GM23338 (cell line): ENCODE measurements around the gene COL1A2. TPM values are rescaled to one million over a fixed set of nuclear protein-coding genes. Genes with fewer than 3 reads are reported as not detected.
A peak's percentile ranks its signal among the peaks of the same experiment; 100 is the strongest.

Experiments used
- ATAC-seq: fragments of 200-7000 bp; cut with Tn5 transposase; 3 replicates; pipeline ENCODE4 v1.9.1; 2020
- DNase-seq: peaks from one replicate; pipeline ENCODE4 v3.0.0-alpha.2; 2015; ENCODE audit warnings: low spot score
- H2AFZ ChIP-seq: fragments of 200-600 bp; sonication (generic); 2 replicates; pipeline ENCODE4 v1.8.0; 2016; ENCODE audit warnings: antibody characterized with exemption, mild to moderate bottlenecking, moderate library complexity
- H3F3A ChIP-seq: fragments of 200-600 bp; sonication (generic); replicated peaks from 2 replicates; pipeline ENCODE4 v1.8.0; 2017; ENCODE audit warnings: antibody characterized with exemption, mixed run types, low read depth
- H3K27ac ChIP-seq: fragments of 200-600 bp; sonication (generic); 2 replicates; pipeline ENCODE4 v1.6.1; 2016; ENCODE audit warnings: low read depth
- H3K27me3 ChIP-seq: fragments of 200-600 bp; sonication (generic); 2 replicates; pipeline ENCODE4 v1.8.0; 2016; ENCODE audit warnings: mild to moderate bottlenecking, mixed run types, moderate library complexity; ENCODE audit not compliant: insufficient read depth
- H3K36me3 ChIP-seq: fragments of 200-600 bp; sonication (generic); 2 replicates; pipeline ENCODE4 v1.8.0; 2016; ENCODE audit warnings: mild to moderate bottlenecking; ENCODE audit not compliant: insufficient read depth
- H3K4me1 ChIP-seq: fragments of 200-600 bp; sonication (generic); 2 replicates; pipeline ENCODE4 v1.8.0; 2016; ENCODE audit warnings: mild to moderate bottlenecking, moderate library complexity; ENCODE audit not compliant: insufficient read depth
- H3K4me2 ChIP-seq: fragments of 200-600 bp; sonication (generic); 2 replicates; pipeline ENCODE4 v1.7.1; 2017; ENCODE audit warnings: mixed run types
- H3K4me3 ChIP-seq: fragments of 200-600 bp; sonication (generic); 2 replicates; pipeline ENCODE4 v1.6.1; 2016; ENCODE audit warnings: mixed run types
- H3K79me2 ChIP-seq: fragments of 200-600 bp; sonication (generic); replicated peaks from 2 replicates; pipeline ENCODE4 v1.8.0; 2017; ENCODE audit warnings: mild to moderate bottlenecking; ENCODE audit not compliant: insufficient read depth
- H3K9me2 ChIP-seq: fragments of 200-600 bp; sonication (generic); 2 replicates; pipeline ENCODE4 v1.8.0; 2017; ENCODE audit not compliant: insufficient read depth
- H4K20me1 ChIP-seq: fragments of 200-600 bp; sonication (generic); replicated peaks from 2 replicates; pipeline ENCODE4 v1.8.0; 2017; ENCODE audit warnings: mild to moderate bottlenecking; ENCODE audit not compliant: insufficient read depth
- H3K27ac Mint-ChIP-seq: 2 replicates; pipeline ENCODE4 v1.8.0; 2020; ENCODE audit warnings: inconsistent platforms, mild to moderate bottlenecking, moderate library complexity, mixed read lengths
- H3K27me3 Mint-ChIP-seq: 3 replicates; pipeline ENCODE4 v1.8.0; 2022; ENCODE audit warnings: low read depth, mild to moderate bottlenecking, moderate library complexity, mixed read lengths, inconsistent platforms; ENCODE audit not compliant: insufficient read depth, poor library complexity
- H3K36me3 Mint-ChIP-seq: 3 replicates; pipeline ENCODE4 v1.8.0; 2021; ENCODE audit warnings: low read depth, mild to moderate bottlenecking, inconsistent platforms, moderate library complexity, mixed read lengths
- H3K4me1 Mint-ChIP-seq: 3 replicates; pipeline ENCODE4 v1.8.0; 2020; ENCODE audit warnings: mild to moderate bottlenecking, inconsistent platforms, mixed read lengths
- H3K4me3 Mint-ChIP-seq: 3 replicates; pipeline ENCODE4 v1.8.0; 2021; ENCODE audit warnings: moderate library complexity, mild to moderate bottlenecking, inconsistent platforms, mixed read lengths
- H3K9me3 Mint-ChIP-seq: 3 replicates; pipeline ENCODE4 v1.8.0; 2020; ENCODE audit warnings: moderate library complexity, mild to moderate bottlenecking, inconsistent platforms, mixed read lengths
- CREB1 ChIP-seq: fragments of 250-450 bp; sonication (Bioruptor Pico); IDR thresholded peaks from 2 replicates; pipeline ENCODE4 v1.5.0; 2020; ENCODE audit warnings: low read depth, mild to moderate bottlenecking, moderate library complexity
- ETS1 ChIP-seq: IDR thresholded peaks from 2 replicates; pipeline ENCODE4 v1.6.1; 2016; ENCODE audit warnings: antibody characterized with exemption
- EZH2 ChIP-seq: fragments of 200-600 bp; sonication (generic); IDR thresholded peaks from one replicate; pipeline ENCODE4 v1.8.0; 2017; ENCODE audit warnings: antibody characterized with exemption, mild to moderate bottlenecking, low read depth; ENCODE audit not compliant: unreplicated experiment
- EZH2phosphoT487 ChIP-seq: fragments of 200-600 bp; sonication (generic); IDR thresholded peaks from one replicate; pipeline ENCODE4 v1.8.1; 2018; ENCODE audit warnings: antibody characterized with exemption; ENCODE audit not compliant: unreplicated experiment
- JUNB ChIP-seq: IDR thresholded peaks from one replicate; pipeline ENCODE4 v1.6.1; 2016; ENCODE audit warnings: antibody characterized with exemption; ENCODE audit not compliant: unreplicated experiment
- POLR2AphosphoS5 ChIP-seq: IDR thresholded peaks from 2 replicates; pipeline ENCODE4 v1.6.1; 2016; ENCODE audit warnings: antibody characterized with exemption, low read depth
- STAT1 ChIP-seq: IDR thresholded peaks from one replicate; pipeline ENCODE4 v1.6.1; 2016; ENCODE audit warnings: antibody characterized with exemption; ENCODE audit not compliant: unreplicated experiment
- ZNF114 ChIP-seq: fragments of 250-450 bp; sonication (Bioruptor Pico); IDR thresholded peaks from 2 replicates; pipeline ENCODE4 v1.5.0; 2020; ENCODE audit warnings: mild to moderate bottlenecking, moderate library complexity
- ZNF331 ChIP-seq: fragments of 250-450 bp; sonication (Bioruptor Pico); IDR thresholded peaks from 2 replicates; pipeline ENCODE4 v1.5.0; 2020; ENCODE audit warnings: low read depth, mild to moderate bottlenecking, moderate library complexity
- polyA plus RNA-seq: library from polyadenylated mRNA; unstranded; fragments of >200 nt; fragmentation: Nextera tagmentation; extraction: Ambion mirVana; gene quantifications from 2 replicates; pipeline ENCODE4 v1.2.1, GENCODE V29; 2016
- total RNA-seq: library from RNA; depleted of rRNA; stranded (reverse); fragments of >200 nt; shearing (Covaris generic); gene quantifications from 2 replicates; pipeline ENCODE4 v1.2.3, GENCODE V29; 2014

Gene COL1A2
- total and polyA plus RNA-seq, 2 experiments from 2014 or later: 32.0 to 67.0 TPM

GRCh38 chr7:94357076-94357475 lies 37.6 kb upstream of the COL1A2 start:
- no peak for ATAC-seq
- Histone ChIP-seq H3K27ac (no peak overlapping the region), H3K27me3 (no peaks in the 10 kb centered on the region), H3K36me3 (no peaks in the 10 kb centered on the region), H4K20me1 (no peaks in the 10 kb centered on the region), H3K79me2 (no peaks in the 10 kb centered on the region), H3K4me1 (peaks cover 3% of the 10 kb centered on the region; the same call in 1 of the 2 replicates), H3F3A (no peaks in the 10 kb centered on the region), H2AFZ (no peak overlapping the region), H3K9me2 (no peaks in the 10 kb centered on the region), H3K4me2 (no peak overlapping the region), H3K4me3 (no peak overlapping the region)
- no peak overlapping the region for H3K4me3 Mint-ChIP-seq
- no peak overlapping the region for H3K27ac Mint-ChIP-seq
- peaks cover 5% of the 10 kb centered on the region; the same call in 2 of the 3 replicates for H3K4me1 Mint-ChIP-seq
- no peaks in the 10 kb centered on the region for H3K36me3 Mint-ChIP-seq
- H3K27me3 Mint-ChIP-seq: no peaks in the 10 kb centered on the region
- no peak for TF ChIP-seq ZNF114 (CRISPR knock-in tag)
- TF ChIP-seq JUNB: no peak
- TF ChIP-seq CREB1 (CRISPR knock-in tag): no peak
- no peak for TF ChIP-seq ETS1
- no peak for TF ChIP-seq ZNF331
- no peak for TF ChIP-seq STAT1
- H3K9me3 Mint-ChIP-seq: peaks cover 5% of the 10 kb centered on the region; the same call in 2 of the 3 replicates
- no peak for DNase-seq

GRCh38 chr7:94360926-94361325 lies 33.8 kb upstream of the COL1A2 start:
- no peak overlapping the region for H3K4me3 Mint-ChIP-seq
- Histone ChIP-seq H3K27me3 (no peaks in the 10 kb centered on the region), H3K4me2 (no peak overlapping the region), H3F3A (no peaks in the 10 kb centered on the region), H3K79me2 (no peaks in the 10 kb centered on the region), H3K36me3 (no peaks in the 10 kb centered on the region), H3K4me3 (no peak overlapping the region), H3K9me2 (no peaks in the 10 kb centered on the region), H3K4me1 (no peaks in the 10 kb centered on the region; the same call in 1 of the 2 replicates), H3K27ac (no peak overlapping the region), H2AFZ (no peak overlapping the region), H4K20me1 (no peaks in the 10 kb centered on the region)
- no peak overlapping the region for H3K27ac Mint-ChIP-seq
- no peaks in the 10 kb centered on the region for H3K36me3 Mint-ChIP-seq
- TF ChIP-seq POLR2AphosphoS5 (no peak), ZNF114 (CRISPR knock-in tag) (no peak), ZNF331 (no peak), CREB1 (CRISPR knock-in tag) (no peak), EZH2phosphoT487 (no peak)
- no peak for ATAC-seq
- no peak for DNase-seq
- H3K9me3 Mint-ChIP-seq: peaks cover 5% of the 10 kb centered on the region; the same call in 2 of the 3 replicates
- H3K4me1 Mint-ChIP-seq: peaks cover 7% of the 10 kb centered on the region
- H3K27me3 Mint-ChIP-seq: peaks cover 3% of the 10 kb centered on the region

GRCh38 chr7:94362276-94362675 lies 32.4 kb upstream of the COL1A2 start:
- DNase-seq: no peak
- Mint-ChIP-seq H3K27me3 (peaks cover 3% of the 10 kb centered on the region), H3K4me3 (no peak overlapping the region), H3K9me3 (peaks cover 5% of the 10 kb centered on the region; the same call in 2 of the 3 replicates), H3K27ac (no peak overlapping the region), H3K36me3 (no peaks in the 10 kb centered on the region), H3K4me1 (peaks cover 7% of the 10 kb centered on the region)
- no peak for ATAC-seq
- no peak for TF ChIP-seq EZH2
- no peak for TF ChIP-seq POLR2AphosphoS5
- no peak for TF ChIP-seq EZH2phosphoT487
- Histone ChIP-seq H3K4me1 (no peaks in the 10 kb centered on the region; the same call in 1 of the 2 replicates), H3K36me3 (no peaks in the 10 kb centered on the region), H3F3A (no peaks in the 10 kb centered on the region), H2AFZ (peak overlapping the region; percentile 9; the same call in 1 of the 2 replicates), H3K27me3 (no peaks in the 10 kb centered on the region), H3K9me2 (no peaks in the 10 kb centered on the region), H3K4me3 (no peak overlapping the region), H3K4me2 (no peak overlapping the region), H4K20me1 (no peaks in the 10 kb centered on the region), H3K27ac (no peak overlapping the region), H3K79me2 (no peaks in the 10 kb centered on the region)
